GM12875 (cell line): ENCODE data around the gene CCL7.

Experiments
- H3K4me3 ChIP-seq: one replicate; pipeline ENCODE4 v1.5.1; 2011; ENCODE audit warnings: low read depth, low read length, control low read depth
- CTCF ChIP-seq: IDR thresholded peaks from 2 replicates; pipeline ENCODE4 v1.5.1; 2011; ENCODE audit warnings: low read depth, mild to moderate bottlenecking, control low read depth, inconsistent platforms, low read length, moderate library complexity, borderline replicate concordance; ENCODE audit not compliant: insufficient read depth

CCL7 gene

GRCh38 chr17:34269969-34270368 lies at the start of gene CCL7:
TSS of gene CCL7 (plus strand) at chr17:34270221. CDS start at chr17:34270291, 70 bp downstream.
- no peak for TF ChIP-seq CTCF
- no peak within 1 kb of the TSS for H3K4me3 ChIP-seq

DNA sequence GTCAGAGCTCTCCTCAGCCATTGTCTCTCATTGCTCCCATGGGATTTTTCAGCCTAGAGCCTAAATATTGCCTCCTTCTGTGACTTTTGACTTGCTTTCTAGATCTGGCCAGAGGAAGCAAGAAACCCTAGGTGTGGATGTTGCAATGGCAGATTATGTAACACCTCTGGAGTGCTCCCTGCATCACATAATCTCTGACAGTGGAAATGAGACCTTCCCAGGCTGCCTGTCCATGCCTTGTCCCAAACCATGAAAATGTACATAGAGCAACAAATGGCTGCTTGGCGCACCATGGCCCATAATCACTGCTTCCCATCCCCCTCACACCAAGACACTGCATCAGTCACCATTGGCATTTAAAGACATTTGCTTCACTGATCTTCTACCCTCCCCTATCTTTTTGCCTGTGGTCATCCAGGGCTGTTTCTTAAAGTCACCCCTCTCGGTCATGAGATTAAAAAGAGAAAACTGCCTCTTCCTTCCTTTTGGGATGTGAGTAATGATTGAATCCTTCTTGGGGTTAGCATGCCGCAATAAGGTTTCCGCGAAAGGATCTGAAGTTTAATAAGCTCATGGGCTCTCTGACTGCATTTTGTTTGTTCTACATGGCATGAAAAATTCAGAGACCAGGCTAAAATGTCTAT lies 49.1 kb upstream of the CCL7 start:
- no peak overlapping the region for H3K4me3 ChIP-seq
- no peak for TF ChIP-seq CTCF

DNA sequence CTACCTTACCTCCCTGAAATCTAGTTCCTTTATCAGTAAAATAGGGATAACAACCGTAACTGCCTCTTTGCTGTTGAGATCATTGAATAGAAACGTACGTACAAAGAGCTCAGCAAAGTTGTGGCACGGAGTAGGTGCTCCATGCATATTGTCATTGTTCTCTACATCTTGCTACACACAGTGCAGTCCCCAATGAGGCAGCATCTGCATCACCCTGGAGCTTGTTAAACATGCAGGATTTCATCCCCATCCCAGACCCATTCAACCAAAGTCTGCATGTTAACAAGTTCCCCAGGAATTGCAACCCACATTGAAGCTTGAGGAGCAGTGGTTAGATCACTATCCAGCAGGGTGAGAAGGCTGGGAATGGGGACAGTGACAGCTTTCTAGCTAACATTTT lies 48.6 kb upstream of the CCL7 start:
- no peak overlapping the region for H3K4me3 ChIP-seq
- no peak for TF ChIP-seq CTCF

DNA sequence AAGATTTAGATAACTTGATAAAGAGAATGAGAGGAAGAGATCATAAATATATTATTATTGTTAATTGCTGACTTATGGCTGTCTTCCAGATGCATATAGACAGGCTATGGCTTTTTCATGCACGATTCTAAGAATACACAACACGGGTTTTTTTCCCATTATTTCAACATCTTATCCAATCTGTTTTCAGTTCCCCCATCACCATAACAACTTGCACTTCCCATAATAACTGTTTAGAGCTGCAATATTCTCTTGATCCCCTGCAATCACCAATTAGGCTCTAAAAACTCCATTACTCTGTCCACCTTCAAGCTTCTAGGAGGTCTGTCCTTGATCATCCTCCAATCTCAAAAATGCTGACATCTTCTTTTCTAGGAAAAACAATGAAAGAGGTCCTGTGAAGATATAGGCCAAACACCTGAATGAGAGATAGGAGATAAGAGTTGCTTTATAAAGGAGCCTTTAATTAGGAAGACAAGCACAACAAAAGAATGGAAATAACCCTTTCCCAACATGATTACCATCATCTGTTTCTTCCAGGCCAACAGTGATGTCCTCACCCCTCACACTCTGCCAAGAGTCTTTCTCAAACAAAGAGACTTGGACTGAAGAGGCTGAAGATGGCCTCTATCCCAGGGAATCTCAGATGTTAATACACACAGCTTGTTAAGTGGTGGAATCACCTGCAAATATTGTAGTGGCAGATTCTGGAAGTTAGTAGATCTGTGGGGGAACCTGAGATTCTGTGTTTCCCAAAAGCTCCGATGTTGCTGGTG lies 47.1 kb upstream of the CCL7 start:
- no peak for TF ChIP-seq CTCF
- no peak overlapping the region for H3K4me3 ChIP-seq

- H3K4me3 ChIP-seq: no peak overlapping the region
- no peak for TF ChIP-seq CTCF
These were observed 45.0 kb upstream of the CCL7 start for GRCh38 chr17:34225046-34225445.

- TF ChIP-seq CTCF: no peak
- H3K4me3 ChIP-seq: no peak overlapping the region
These were observed 43.8 kb upstream of the CCL7 start for GRCh38 chr17:34226011-34226743.
